Effector memory CD8-positive, alpha-beta T cell (primary cell): Measurements from ENCODE around the gene MEPCE.
A peak's percentile ranks its signal among the peaks of the same experiment; 100 is the strongest.

Experiments
- ATAC-seq: fragments of 150-1000 bp; cut with Tn5 transposase; replicated peaks from 2 replicates; pipeline ENCODE4 v1.10.0; 2021; ENCODE audit warnings: mild to moderate bottlenecking, moderate library complexity
- DNase-seq, 3 experiments: peaks; one replicate each; pipeline ENCODE4 v3.0.0; 2021
- H3K27ac Mint-ChIP-seq, 2 donors: one replicate each; pipeline ENCODE4 v1.8.0; 2022; ENCODE audit warnings: mild to moderate bottlenecking in 2 of 2, mixed read lengths in 2 of 2, moderate library complexity in 2 of 2
- H3K27me3 Mint-ChIP-seq, 2 donors: one replicate each; pipeline ENCODE4 v1.8.0; 2022; ENCODE audit warnings: mixed read lengths in 2 of 2
- H3K36me3 Mint-ChIP-seq: one replicate; pipeline ENCODE4 v1.8.0; 2022; ENCODE audit warnings: mild to moderate bottlenecking, moderate library complexity, mixed read lengths; ENCODE audit not compliant: insufficient read depth
- H3K4me1 Mint-ChIP-seq, 2 donors: one replicate each; pipeline ENCODE4 v1.8.0; 2022; ENCODE audit warnings: low read depth in 2 of 2, mixed read lengths in 2 of 2
- H3K4me3 Mint-ChIP-seq, 2 donors: one replicate each; pipeline ENCODE4 v1.8.0; 2022; ENCODE audit warnings: mild to moderate bottlenecking in 2 of 2, mixed read lengths in 2 of 2, moderate library complexity in 2 of 2
- H3K9me3 Mint-ChIP-seq, 2 donors: one replicate each; pipeline ENCODE4 v1.8.0; 2022; ENCODE audit warnings: mixed read lengths in 2 of 2

Gene MEPCE

DNA sequence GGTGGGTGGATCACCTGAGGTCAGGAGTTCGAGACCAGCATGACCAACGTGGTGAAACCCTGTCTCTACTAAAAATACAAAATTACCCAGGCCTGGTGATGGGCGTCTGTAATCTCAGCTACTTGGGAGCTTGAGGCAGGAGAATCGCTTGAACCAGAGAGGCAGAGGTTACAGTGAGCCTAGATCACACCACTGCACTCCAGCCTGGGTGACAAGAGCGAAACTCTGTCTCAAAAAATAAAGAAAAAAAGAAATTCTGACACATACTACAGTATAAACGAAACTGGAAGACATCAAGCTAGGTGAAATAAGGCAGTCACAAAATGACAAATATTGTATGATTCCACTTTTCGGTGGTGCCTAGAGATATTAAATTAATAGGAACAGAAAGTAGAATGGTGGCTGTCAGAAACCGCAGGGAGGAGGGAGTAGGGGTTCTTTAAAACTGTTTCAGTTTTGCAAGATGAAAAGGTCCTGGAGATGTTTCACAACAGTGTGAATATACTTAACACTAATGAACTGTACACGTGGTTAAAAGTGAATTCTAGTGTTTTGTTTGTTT lies 33.1 kb upstream of the MEPCE start:
- ATAC-seq (peak; percentile 97), DNase-seq (peak; percentile 28 to 38 (median 30))
- no peaks in the 10 kb centered on the region for H3K27me3 Mint-ChIP-seq
- peak overlapping the region; percentile 96 to 97 for H3K27ac Mint-ChIP-seq
- H3K4me1 Mint-ChIP-seq: peaks cover 16 to 22% of the 10 kb centered on the region in 2 donors
- peaks cover 11% of the 10 kb centered on the region for H3K36me3 Mint-ChIP-seq
- peak overlapping the region; percentile 76 to 81 for H3K4me3 Mint-ChIP-seq
- no peaks in the 10 kb centered on the region for H3K9me3 Mint-ChIP-seq

DNA sequence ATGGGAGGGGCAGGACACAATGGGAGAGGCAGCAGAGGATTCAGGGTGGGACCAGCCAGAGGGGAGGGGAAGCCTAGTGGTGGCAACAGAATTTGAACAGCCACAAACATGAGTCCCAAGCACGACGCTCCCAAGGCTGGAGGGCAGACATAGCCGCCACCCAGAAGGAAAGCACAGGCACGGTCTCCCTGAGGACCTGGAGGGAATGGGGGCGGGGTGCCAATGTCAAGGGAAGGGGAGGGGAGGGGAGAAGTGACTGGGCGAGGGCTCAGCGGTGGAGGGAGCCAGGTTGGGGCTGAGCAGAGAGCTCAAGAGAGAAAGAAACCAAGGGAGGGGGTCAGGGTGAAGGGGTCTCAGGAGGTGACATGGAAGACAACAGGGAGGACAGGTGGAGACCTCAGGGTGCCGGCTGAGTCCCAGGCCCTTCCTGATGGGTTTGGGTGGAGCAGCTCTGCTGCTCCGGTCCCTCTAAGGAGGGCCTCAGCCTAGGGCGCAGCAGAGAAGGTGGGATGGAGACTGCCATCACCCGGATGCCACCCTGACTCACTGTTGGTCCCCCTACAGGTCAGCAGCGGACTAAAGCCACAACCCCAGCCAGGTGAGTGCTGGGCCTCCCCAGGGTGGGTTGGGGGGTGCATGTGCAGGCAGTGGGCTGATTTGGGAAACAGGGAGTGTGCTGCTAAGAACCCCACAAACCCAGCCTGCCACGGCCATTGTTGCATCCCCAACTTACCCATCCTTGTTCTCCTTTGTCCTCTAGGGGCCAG lies 32.1 kb upstream of the MEPCE start:
- Mint-ChIP-seq H3K9me3 (no peaks in the 10 kb centered on the region), H3K27ac (peak overlapping the region; percentile 96 to 97), H3K36me3 (peaks cover 11% of the 10 kb centered on the region), H3K27me3 (no peaks in the 10 kb centered on the region), H3K4me1 (peaks cover 16 to 22% of the 10 kb centered on the region in 2 donors), H3K4me3 (peak overlapping the region; percentile 76 to 81)
- DNase-seq (no peak), ATAC-seq (no peak)

DNA sequence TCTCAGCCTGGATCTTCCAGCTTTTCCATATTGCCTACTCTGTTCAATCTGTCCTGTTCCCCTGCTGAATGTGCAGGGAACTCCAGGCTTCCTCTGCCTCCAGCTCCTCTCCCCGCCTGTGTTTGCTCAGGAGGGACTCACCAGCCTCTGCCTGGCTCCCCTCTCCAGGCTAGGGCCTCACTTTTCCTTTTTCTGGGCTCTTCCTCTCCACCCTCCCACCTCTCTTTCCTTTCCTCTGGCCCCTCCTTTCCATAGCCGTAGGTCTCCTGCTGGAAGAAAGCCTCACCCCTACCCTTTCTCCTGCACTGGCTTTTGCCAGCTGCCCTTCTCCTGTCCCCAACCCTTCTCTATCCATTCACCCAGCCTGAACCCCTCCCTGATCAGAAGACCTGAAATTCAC lies 31.4 kb upstream of the MEPCE start:
- DNase-seq (no peak), ATAC-seq (no peak)
- no peaks in the 10 kb centered on the region for H3K27me3 Mint-ChIP-seq
- peaks cover 16 to 22% of the 10 kb centered on the region in 2 donors for H3K4me1 Mint-ChIP-seq
- H3K9me3 Mint-ChIP-seq: no peaks in the 10 kb centered on the region
- H3K27ac Mint-ChIP-seq: peak overlapping the region; percentile 46 to 97
- peak overlapping the region in 1 of 2 donors; percentile 61 for H3K4me3 Mint-ChIP-seq
- H3K36me3 Mint-ChIP-seq: peaks cover 8% of the 10 kb centered on the region

DNA sequence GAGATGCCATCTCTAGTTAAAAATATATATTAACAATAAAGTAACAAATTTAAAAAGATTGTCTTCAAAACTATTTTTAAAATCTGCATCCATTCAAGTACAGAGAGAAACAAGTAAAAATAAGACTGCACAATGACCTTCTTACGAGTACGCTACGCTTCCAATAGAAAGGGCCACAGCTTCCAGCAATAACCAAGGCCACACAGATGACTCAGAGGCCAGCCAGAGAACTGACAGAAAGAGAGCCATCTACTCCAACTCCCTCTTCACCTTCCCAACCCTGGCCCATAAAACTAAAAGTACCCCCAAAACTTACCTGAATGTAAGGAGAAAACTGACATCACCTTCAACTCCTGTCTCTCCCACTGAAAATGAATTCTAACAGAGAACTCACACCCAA lies 29.6 kb upstream of the MEPCE start:
- no peak for ATAC-seq
- peaks cover 16 to 22% of the 10 kb centered on the region in 2 donors for H3K4me1 Mint-ChIP-seq
- no peak for DNase-seq
- H3K27ac Mint-ChIP-seq: no peak overlapping the region
- H3K27me3 Mint-ChIP-seq: no peaks in the 10 kb centered on the region
- H3K4me3 Mint-ChIP-seq: no peak overlapping the region
- no peaks in the 10 kb centered on the region for H3K9me3 Mint-ChIP-seq
- peaks cover 8% of the 10 kb centered on the region for H3K36me3 Mint-ChIP-seq

DNA sequence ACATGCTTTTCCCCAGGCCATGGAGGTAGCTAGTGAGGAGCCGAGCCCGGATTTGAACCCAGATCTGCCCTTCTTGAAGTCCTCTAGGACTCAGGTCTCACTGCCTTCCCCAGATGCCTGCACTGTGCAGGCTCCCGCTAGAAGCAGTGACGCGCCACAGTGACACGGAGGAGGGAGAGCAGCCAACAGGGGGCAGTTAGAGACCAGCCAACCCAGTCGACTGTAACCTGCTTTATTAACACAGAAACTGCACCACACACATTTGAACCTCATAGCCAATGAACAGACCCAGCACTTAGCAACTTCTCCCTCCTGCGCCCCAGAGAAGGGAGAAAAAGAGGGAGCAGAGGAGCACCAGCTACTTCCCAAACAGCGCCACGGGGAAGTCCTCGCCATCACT lies 29.0 kb upstream of the MEPCE start:
- peaks cover 7% of the 10 kb centered on the region for H3K36me3 Mint-ChIP-seq
- ATAC-seq: no peak
- no peak overlapping the region for H3K4me3 Mint-ChIP-seq
- no peak for DNase-seq
- H3K27ac Mint-ChIP-seq: no peak overlapping the region
- peaks cover 16 to 22% of the 10 kb centered on the region in 2 donors for H3K4me1 Mint-ChIP-seq
- H3K9me3 Mint-ChIP-seq: no peaks in the 10 kb centered on the region
- no peaks in the 10 kb centered on the region for H3K27me3 Mint-ChIP-seq

DNA sequence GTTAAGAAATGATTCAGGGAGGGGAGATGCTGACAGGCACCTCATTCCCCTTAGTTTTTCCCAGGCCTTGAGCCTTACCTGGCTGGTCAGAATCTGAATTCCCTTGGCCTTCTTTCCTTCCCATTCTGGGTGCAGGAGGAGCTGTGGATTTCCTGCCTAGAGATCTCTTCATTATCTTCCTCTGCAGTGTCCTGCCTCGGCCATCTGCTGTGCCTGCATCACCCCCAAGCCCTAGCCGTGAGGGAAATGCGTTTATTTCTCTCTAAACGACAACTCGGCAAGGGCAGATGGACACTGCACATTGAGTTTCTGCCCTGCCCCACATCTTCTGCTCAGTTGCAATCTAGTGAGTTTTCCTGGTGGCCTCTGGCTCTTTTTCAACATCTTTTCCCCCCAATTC lies 27.8 kb upstream of the MEPCE start:
- no peak overlapping the region for H3K4me3 Mint-ChIP-seq
- no peaks in the 10 kb centered on the region for H3K9me3 Mint-ChIP-seq
- DNase-seq (no peak), ATAC-seq (no peak)
- no peak overlapping the region for H3K27ac Mint-ChIP-seq
- H3K36me3 Mint-ChIP-seq: peaks cover 3% of the 10 kb centered on the region
- H3K27me3 Mint-ChIP-seq: no peaks in the 10 kb centered on the region
- H3K4me1 Mint-ChIP-seq: peaks cover 14 to 17% of the 10 kb centered on the region in 2 donors

DNA sequence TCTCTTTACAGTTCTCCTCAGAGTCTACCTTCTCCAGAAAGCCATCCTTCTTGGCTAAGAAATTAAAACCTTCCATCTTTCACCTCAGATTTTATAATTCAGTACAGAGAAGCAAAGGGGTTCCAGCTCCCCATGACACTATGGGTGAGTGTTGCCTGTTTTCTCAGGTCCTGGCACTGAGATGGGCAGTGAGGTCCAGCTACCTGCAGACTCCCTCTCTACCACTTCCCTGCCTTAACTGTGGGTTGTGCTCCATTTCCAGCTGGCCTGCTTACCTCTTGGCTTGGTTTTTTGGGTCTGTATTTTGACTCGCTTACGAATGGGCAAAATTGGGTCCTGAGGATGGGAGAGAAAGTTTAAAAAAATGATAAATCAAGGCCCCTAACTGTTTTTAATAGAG lies 27.4 kb upstream of the MEPCE start:
- no peaks in the 10 kb centered on the region for H3K9me3 Mint-ChIP-seq
- H3K27ac Mint-ChIP-seq: no peak overlapping the region
- H3K36me3 Mint-ChIP-seq: peaks cover 3% of the 10 kb centered on the region
- H3K4me1 Mint-ChIP-seq: peaks cover 10 to 13% of the 10 kb centered on the region in 2 donors
- DNase-seq (no peak), ATAC-seq (no peak)
- H3K4me3 Mint-ChIP-seq: no peak overlapping the region
- H3K27me3 Mint-ChIP-seq: no peaks in the 10 kb centered on the region

DNA sequence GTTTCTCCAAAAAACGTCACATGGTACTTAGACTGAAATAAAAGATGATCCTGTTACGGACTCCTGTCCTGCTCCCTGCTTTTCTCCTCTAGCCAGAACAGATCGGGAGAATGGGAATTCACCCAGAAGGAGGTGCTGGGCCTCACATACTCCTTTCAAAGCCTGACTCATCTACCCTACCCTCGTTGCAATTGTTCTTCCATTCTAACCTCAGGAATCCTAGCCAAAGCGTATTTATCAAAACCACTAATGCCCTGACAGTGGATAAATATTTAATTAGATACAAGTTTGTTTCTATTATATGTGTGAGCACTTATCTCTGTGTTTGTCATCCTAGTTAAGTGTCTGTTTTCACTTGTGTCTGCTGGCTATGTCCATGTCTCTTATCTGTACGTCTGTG lies 22.9 kb upstream of the MEPCE start:
- peaks cover 2 to 3% of the 10 kb centered on the region in 2 donors for H3K4me1 Mint-ChIP-seq
- no peak for DNase-seq
- no peaks in the 10 kb centered on the region for H3K27me3 Mint-ChIP-seq
- ATAC-seq: no peak
- peaks cover 3% of the 10 kb centered on the region for H3K36me3 Mint-ChIP-seq
- no peaks in the 10 kb centered on the region for H3K9me3 Mint-ChIP-seq
- H3K27ac Mint-ChIP-seq: no peak overlapping the region
- H3K4me3 Mint-ChIP-seq: no peak overlapping the region

DNA sequence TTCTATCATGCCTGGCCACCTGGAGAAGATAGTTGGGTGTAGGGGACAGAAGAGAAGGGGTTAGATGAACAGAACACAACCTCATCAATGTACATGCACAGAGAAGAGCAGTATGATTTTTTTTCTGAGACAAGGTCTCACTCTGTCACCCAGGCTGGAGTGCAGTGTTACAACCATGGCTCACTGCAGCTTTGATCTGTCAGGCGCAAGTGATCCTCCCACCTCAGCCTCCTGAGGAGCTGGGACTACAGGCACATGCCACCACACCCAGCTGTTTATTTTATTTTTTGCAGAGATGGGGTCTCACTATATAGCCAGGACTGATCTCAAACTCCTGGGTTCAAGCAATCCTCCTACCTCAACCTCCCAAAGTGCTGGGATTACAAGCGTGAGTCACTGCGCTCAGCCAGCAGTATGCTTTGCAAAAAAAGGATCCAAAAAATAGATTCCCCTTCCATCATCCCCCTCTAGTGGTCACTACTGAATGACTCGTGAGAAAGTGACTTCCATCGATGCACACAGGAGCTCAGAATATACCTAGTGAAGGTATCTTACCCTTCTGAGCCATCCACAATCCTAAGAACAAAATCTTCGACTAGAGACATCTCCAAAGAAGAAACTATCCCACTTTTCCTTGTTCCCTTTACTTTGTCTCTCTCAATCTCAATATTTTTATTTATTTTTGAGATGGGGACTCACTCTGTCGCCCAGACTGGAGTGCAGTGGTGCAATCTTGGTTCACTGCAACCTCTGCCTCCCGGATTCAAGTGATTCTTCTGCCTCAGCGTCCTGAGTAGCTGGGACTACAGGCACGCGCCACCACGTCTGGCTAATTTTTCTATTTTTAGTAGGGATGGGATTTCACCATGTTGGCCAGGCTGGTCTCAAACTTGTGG lies 22.1 kb upstream of the MEPCE start:
- Mint-ChIP-seq H3K4me3 (no peak overlapping the region), H3K4me1 (peaks cover 2 to 3% of the 10 kb centered on the region in 2 donors), H3K27me3 (no peaks in the 10 kb centered on the region), H3K36me3 (peaks cover 3% of the 10 kb centered on the region), H3K9me3 (no peaks in the 10 kb centered on the region), H3K27ac (no peak overlapping the region)
- ATAC-seq (peak; percentile 93), DNase-seq (peak; percentile 53 to 63 (median 56))

DNA sequence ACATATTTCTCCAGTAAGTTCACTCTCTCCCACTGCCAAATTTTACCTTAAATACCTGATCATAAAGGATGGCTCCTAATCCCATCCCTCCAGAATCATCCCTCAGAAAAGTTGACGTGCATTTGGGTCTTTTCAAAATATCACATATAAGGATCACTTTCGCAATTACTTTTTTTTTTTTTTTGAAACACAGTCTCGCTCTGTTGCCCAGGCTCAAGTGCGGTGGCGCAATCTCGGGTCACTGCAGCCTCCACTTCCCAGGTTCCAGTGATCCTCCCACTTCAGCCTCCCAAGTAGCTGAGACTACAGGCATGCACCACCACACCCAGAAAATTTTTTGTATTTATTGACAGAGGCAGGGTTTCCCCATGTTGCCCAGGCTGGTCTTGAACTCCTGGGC lies 18.5 kb upstream of the MEPCE start:
- DNase-seq: no peak
- H3K36me3 Mint-ChIP-seq: no peaks in the 10 kb centered on the region
- ATAC-seq: no peak

DNA sequence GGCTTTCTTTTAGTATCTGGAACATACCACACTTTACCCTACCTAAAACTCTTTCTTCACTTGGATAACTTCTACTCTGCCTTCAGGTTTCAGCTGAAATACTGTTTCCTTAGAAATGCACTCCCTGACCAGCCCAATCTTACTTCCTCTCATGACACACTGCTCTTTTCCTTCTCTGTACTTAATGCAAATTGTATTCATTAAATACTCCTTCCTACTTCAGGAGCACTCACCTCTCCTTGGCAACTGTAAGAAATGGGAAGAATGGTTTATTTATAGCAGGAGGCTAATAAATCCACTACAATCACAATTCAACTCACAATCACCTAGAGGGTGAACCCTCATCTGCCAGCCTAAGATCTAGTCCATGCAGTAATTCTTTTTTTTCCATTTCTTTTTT lies 16.3 kb upstream of the MEPCE start:
- Mint-ChIP-seq H3K4me1 (no peaks in the 10 kb centered on the region), H3K4me3 (no peak overlapping the region), H3K36me3 (no peaks in the 10 kb centered on the region), H3K9me3 (no peaks in the 10 kb centered on the region), H3K27me3 (no peaks in the 10 kb centered on the region), H3K27ac (no peak overlapping the region)
- no peak for ATAC-seq
- DNase-seq: no peak

More for the DNA sequence above, 18.5 kb upstream of the MEPCE start:
- H3K4me3 Mint-ChIP-seq: no peak overlapping the region
- H3K27me3 Mint-ChIP-seq: no peaks in the 10 kb centered on the region
- no peak overlapping the region for H3K27ac Mint-ChIP-seq
- H3K4me1 Mint-ChIP-seq: peaks cover 2 to 3% of the 10 kb centered on the region in 2 donors
- no peaks in the 10 kb centered on the region for H3K9me3 Mint-ChIP-seq

DNA sequence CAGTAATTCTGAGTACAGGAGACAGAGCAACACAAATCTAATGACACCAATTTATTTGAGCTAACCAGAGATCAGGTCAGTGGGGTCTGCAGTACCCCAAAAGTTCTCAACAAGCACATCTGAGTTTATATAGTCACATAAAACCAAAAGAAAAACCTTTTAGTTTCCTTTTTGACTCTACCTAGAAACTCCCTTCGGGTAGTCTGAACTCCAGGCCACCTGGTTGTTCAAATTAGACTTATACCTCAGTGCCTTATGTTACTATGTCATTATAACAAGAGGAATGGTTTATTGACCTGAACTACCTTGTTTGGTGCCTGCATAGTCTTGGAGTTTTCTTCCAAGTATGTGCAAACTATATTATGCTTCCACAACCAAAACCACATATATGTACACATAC lies 15.7 kb upstream of the MEPCE start:
- Mint-ChIP-seq H3K9me3 (no peaks in the 10 kb centered on the region), H3K27me3 (no peaks in the 10 kb centered on the region), H3K36me3 (no peaks in the 10 kb centered on the region), H3K4me1 (no peaks in the 10 kb centered on the region), H3K4me3 (no peak overlapping the region), H3K27ac (no peak overlapping the region)
- DNase-seq (no peak), ATAC-seq (no peak)

DNA sequence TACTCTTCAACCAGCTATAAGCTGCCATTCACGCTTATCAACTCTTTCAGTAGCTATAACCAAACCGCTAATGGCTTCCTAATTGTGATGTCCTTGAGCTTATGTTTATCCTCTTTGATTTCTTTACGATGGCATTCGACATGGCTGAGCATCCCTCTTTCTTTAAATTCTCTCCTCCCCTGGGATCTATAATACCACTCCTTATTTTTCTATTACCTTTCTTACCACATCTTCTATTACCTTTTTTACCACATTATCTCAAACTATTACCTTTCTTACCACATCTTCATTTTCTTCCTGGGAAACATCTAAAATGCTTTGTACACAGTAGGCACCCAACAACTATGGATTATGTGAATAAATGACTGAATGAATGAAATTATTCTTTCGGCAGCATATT lies 14.2 kb upstream of the MEPCE start:
- no peak overlapping the region for H3K4me3 Mint-ChIP-seq
- DNase-seq (no peak), ATAC-seq (no peak)
- H3K27me3 Mint-ChIP-seq: no peaks in the 10 kb centered on the region
- no peaks in the 10 kb centered on the region for H3K4me1 Mint-ChIP-seq
- no peaks in the 10 kb centered on the region for H3K36me3 Mint-ChIP-seq
- H3K9me3 Mint-ChIP-seq: no peaks in the 10 kb centered on the region
- H3K27ac Mint-ChIP-seq: no peak overlapping the region
